K562 (cell line): ENCODE measurements around the gene PLG. TPM values are rescaled to one million over a fixed set of nuclear protein-coding genes. Genes with fewer than 3 reads are reported as not detected.

ENCODE experiments used
- ATAC-seq: fragments of 200-7000 bp; cut with Tn5 transposase; 3 replicates; pipeline ENCODE4 v1.9.1; 2020; ENCODE audit warnings: moderate library complexity
- BruUV-seq: library from RNA; stranded (reverse); fragments of 400-500 nt; replicated peaks from 2 replicates; lab custom pipeline; 2021; lab: Mats Ljungman, UMichigan
- CTCF ChIA-PET: fragments of 300-600 bp; formaldehyde crosslinking; extraction: SDS; loops from one replicate; lab custom pipeline; 2021; ENCODE audit warnings: low intra/inter-chr PET ratio; lab: Yijun Ruan, JAX
- POLR2A ChIA-PET: fragments of 300-600, 350-650 bp; sonication (Branson Sonifier 250); formaldehyde crosslinking; extraction: SDS; loops from one replicate; lab custom pipeline; 2021; ENCODE audit warnings: antibody characterized with exemption, inconsistent platforms; lab: Yijun Ruan, JAX
- DNase-seq, 4 experiments: peaks; one replicate each; pipeline versions ENCODE4 v3.0.0 to v3.0.0-alpha.2; 2011 to 2018; ENCODE audit warnings: low spot score in 3 of 4, mixed read lengths in 3 of 4; ENCODE audit errors: extremely low read depth in 1 of 4
- FAIRE-seq: peaks from 2 replicates; lab custom pipeline; 2011; peaks lifted over from hg19 to GRCh38; lab: Jason Lieb, UNC
- H2AFZ ChIP-seq: 2 replicates; pipeline ENCODE4 v1.6.0; 2011; ENCODE audit warnings: low read depth, low read length, control low read depth, inconsistent platforms
- H3K27ac ChIP-seq: fragments of 200-600 bp; 3 replicates; pipeline ENCODE4 v1.8.0; 2011; ENCODE audit warnings: low read depth, mild to moderate bottlenecking, control low read depth, inconsistent platforms, low read length, moderate library complexity, mixed read lengths; ENCODE audit errors: extremely low read depth
- H3K27me3 ChIP-seq, 2 experiments: fragments of 300-600 bp in 1 of 2; 2 replicates in 1 of 2; 3 replicates in 1 of 2; pipeline versions ENCODE4 v1.6.0 to v1.8.0; 2011; ENCODE audit warnings: inconsistent platforms in 2 of 2, low read length in 2 of 2, mild to moderate bottlenecking in 1 of 2, mixed read lengths in 1 of 2, moderate library complexity in 1 of 2; ENCODE audit not compliant: control insufficient read depth in 2 of 2, insufficient read depth in 2 of 2
- H3K36me3 ChIP-seq: fragments of 300-600 bp; 3 replicates; pipeline ENCODE4 v1.8.0; 2011; ENCODE audit warnings: mild to moderate bottlenecking, low read length, inconsistent platforms; ENCODE audit not compliant: control insufficient read depth, insufficient read depth
- H3K4me1 ChIP-seq, 2 experiments: fragments of 200-600 bp in 1 of 2; replicated peaks in 1 of 2; 2 replicates in 1 of 2; 3 replicates in 1 of 2; pipeline versions ENCODE4 v1.5.1 to v1.8.0; 2011; ENCODE audit warnings: inconsistent platforms in 2 of 2, low read length in 2 of 2, mild to moderate bottlenecking in 1 of 2, mixed read lengths in 1 of 2, moderate library complexity in 1 of 2; ENCODE audit not compliant: control insufficient read depth in 2 of 2, insufficient read depth in 2 of 2
- H3K4me2 ChIP-seq: 2 replicates; pipeline ENCODE4 v1.6.1; 2011; ENCODE audit warnings: low read length, control low read depth, inconsistent platforms, mixed read lengths; ENCODE audit not compliant: insufficient read depth
- H3K4me3 ChIP-seq: fragments of 200-600 bp; sonication (generic), shearing (Covaris generic); 2 replicates; pipeline ENCODE4 v1.5.1; 2016; ENCODE audit warnings: control low read depth, inconsistent platforms
- H3K79me2 ChIP-seq: fragments of 200-600 bp; 3 replicates; pipeline ENCODE4 v1.8.0; 2011; ENCODE audit warnings: low read length, inconsistent platforms; ENCODE audit not compliant: control insufficient read depth, insufficient read depth
- H3K9ac ChIP-seq, 2 experiments: 2 replicates each; pipeline versions ENCODE4 v1.6.0 to v1.6.1; 2011; ENCODE audit warnings: low read depth in 2 of 2, low read length in 2 of 2, control low read depth in 1 of 2, inconsistent platforms in 1 of 2, mild to moderate bottlenecking in 1 of 2, mixed read lengths in 1 of 2; ENCODE audit not compliant: insufficient read depth in 1 of 2
- H3K9me1 ChIP-seq: one replicate; pipeline ENCODE4 v1.6.0; 2011; ENCODE audit warnings: inconsistent platforms, mild to moderate bottlenecking, low read length, moderate library complexity; ENCODE audit not compliant: control insufficient read depth, insufficient read depth
- H3K9me3 ChIP-seq: replicated peaks from 2 replicates; pipeline ENCODE4 v1.5.1; 2011; ENCODE audit warnings: low read depth, low read length, inconsistent platforms; ENCODE audit not compliant: control insufficient read depth, insufficient read depth
- H4K20me1 ChIP-seq: replicated peaks from 2 replicates; pipeline ENCODE4 v1.6.1; 2011; ENCODE audit warnings: low read length, inconsistent platforms, mixed read lengths; ENCODE audit not compliant: control insufficient read depth, insufficient read depth
- CC2D1A ChIP-seq: fragments of 450-650 bp; IDR thresholded peaks from 2 replicates; pipeline ENCODE4 v1.6.1; 2017; ENCODE audit warnings: mild to moderate bottlenecking
- NCOR1 ChIP-seq: fragments of 450-650 bp; IDR thresholded peaks from 2 replicates; pipeline ENCODE4 v1.6.1; 2016; ENCODE audit warnings: mild to moderate bottlenecking, moderate library complexity
- PHF20 ChIP-seq: fragments of 450-650 bp; IDR thresholded peaks from 2 replicates; pipeline ENCODE4 v1.6.1; 2018; ENCODE audit not compliant: partially characterized antibody
- SMC3 ChIP-seq: conservative IDR thresholded peaks from 2 replicates; pipeline ENCODE4 v1.6.1; 2011; ENCODE audit warnings: low read depth, low read length, improper control_type of control experiment; ENCODE audit not compliant: insufficient read depth
- ZNF41 ChIP-seq: fragments of 250-450 bp; sonication (Bioruptor Pico); conservative IDR thresholded peaks from 2 replicates; pipeline ENCODE4 v1.4.0; 2020; ENCODE audit warnings: mild to moderate bottlenecking
- WGBS: fragments of 100-300 bp; shearing (Covaris generic); methylation state at CpG from one replicate; pipeline ENCODE4 v1.1.6; 2016; ENCODE audit warnings: low coverage, mixed read lengths; ENCODE audit not compliant: insufficient coverage; ENCODE audit errors: missing lambda C conversion rate; 5-methylcytosine and 5-hydroxymethylcytosine counted together
- in situ Hi-C: fragments of 300-500 bp; cut with MboI; formaldehyde crosslinking; loops from 4 replicates; pipeline ENCODE4 v1.15.0; 2018; ENCODE audit warnings: inconsistent platforms, mixed read lengths
- intact Hi-C: fragments of 100-400 bp; cut with micrococcal nuclease; formaldehyde crosslinking; loops from 2 replicates; pipeline ENCODE4 v1.14.2; 2022
- polyA plus RNA-seq, 8 experiments: library from polyadenylated mRNA; depleted of rRNA in 4 of 8; stranded (reverse) in 5 of 8; unstranded in 3 of 8; fragments of >200 nt; fragmentation: Nextera tagmentation in 2 of 8; fragmentation: Illumina TruSeq in 1 of 8; extraction: Ambion mirVana in 2 of 8; extraction: Trizol in 1 of 8; gene quantifications; 2 replicates each; pipeline versions ENCODE4 v1.2.1 to v1.2.3, GENCODE V29; 2011 to 2014; ENCODE audit warnings: inconsistent platforms in 1 of 8, missing spikeins in 1 of 8
- total RNA-seq, 7 experiments: library from RNA; depleted of rRNA in 6 of 7; stranded (reverse); fragments of >200 nt in 6 of 7; fragmentation: Illumina TruSeq in 2 of 7; extraction: Trizol in 2 of 7; gene quantifications; 2 replicates each; pipeline versions ENCODE4 v1.2.1 to v1.2.3, GENCODE V29; 2011 to 2021; ENCODE audit warnings: low replicate concordance in 1 of 7
- TF ChIP-seq, protein P1 (sequence below): conservative IDR thresholded peaks from 2 replicates; pipeline ENCODE4 v1.6.1; 2011; ENCODE audit warnings: low read depth, mild to moderate bottlenecking, low read length; ENCODE audit not compliant: control insufficient read depth
- TF ChIP-seq, protein P2 (sequence below): IDR thresholded peaks from 2 replicates; pipeline ENCODE4 v1.6.1; 2012; ENCODE audit warnings: low read depth, low read length, improper control_type of control experiment, borderline replicate concordance
- TF ChIP-seq, protein P3 (sequence below), 3 experiments: IDR thresholded peaks in 2 of 3; conservative IDR thresholded peaks in 1 of 3; 2 replicates each; pipeline ENCODE4 v1.5.1; 2011 to 2012; ENCODE audit warnings: low read length in 3 of 3, mild to moderate bottlenecking in 3 of 3, control low read depth in 2 of 3, improper control_type of control experiment in 1 of 3, inconsistent platforms in 1 of 3, low read depth in 1 of 3, mixed read lengths in 1 of 3, moderate library complexity in 1 of 3; ENCODE audit not compliant: insufficient read depth in 2 of 3
- TF ChIP-seq, protein P4 (sequence below): fragments of 450-650 bp; formaldehyde crosslinking; IDR thresholded peaks from 2 replicates; pipeline ENCODE4 v1.4.0; 2020; ENCODE audit warnings: mild to moderate bottlenecking, moderate library complexity
- TF ChIP-seq, protein P5 (sequence below): fragments of 250-450 bp; sonication (Bioruptor Pico); IDR thresholded peaks from 2 replicates; pipeline ENCODE4 v1.8.0; 2022; ENCODE audit warnings: moderate library complexity, mild to moderate bottlenecking, inconsistent platforms
- TF ChIP-seq, protein P6 (sequence below): fragments of 250-450 bp; sonication (Bioruptor Pico); IDR thresholded peaks from 2 replicates; pipeline ENCODE4 v1.6.1; 2021; ENCODE audit warnings: mild to moderate bottlenecking

Gene PLG
- total and polyA plus RNA-seq, 9 of the 15 experiments (the other 6 are each of a cell fraction or from before 2014, with no cell fraction given) = 0.64 TPM; not detected in 8

DNA sequence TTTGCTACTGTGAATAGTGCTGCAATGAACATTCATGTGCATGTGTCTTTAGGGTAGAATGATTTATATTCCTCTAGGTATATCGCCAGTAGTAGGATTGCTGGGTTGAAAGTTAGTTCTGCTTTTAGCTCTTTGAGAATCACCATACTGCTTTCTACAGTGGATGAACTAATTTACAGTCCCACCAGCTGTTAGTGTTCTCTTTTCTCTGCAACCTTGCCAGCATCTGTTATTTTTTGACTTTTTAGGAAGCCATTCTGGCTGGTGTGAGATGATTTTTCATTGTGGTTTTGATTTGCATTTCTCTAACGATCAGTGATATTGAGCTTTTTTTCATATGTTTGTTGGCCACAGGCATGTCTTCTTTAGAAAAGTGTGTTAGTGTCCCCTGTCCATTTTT, 40.0 kb downstream of the PLG start (continued):
- TF ChIP-seq, protein P1, sequence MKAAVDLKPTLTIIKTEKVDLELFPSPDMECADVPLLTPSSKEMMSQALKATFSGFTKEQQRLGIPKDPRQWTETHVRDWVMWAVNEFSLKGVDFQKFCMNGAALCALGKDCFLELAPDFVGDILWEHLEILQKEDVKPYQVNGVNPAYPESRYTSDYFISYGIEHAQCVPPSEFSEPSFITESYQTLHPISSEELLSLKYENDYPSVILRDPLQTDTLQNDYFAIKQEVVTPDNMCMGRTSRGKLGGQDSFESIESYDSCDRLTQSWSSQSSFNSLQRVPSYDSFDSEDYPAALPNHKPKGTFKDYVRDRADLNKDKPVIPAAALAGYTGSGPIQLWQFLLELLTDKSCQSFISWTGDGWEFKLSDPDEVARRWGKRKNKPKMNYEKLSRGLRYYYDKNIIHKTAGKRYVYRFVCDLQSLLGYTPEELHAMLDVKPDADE = no peak
- TF ChIP-seq SMC3 (no peak), NCOR1 (no peak)

DNA sequence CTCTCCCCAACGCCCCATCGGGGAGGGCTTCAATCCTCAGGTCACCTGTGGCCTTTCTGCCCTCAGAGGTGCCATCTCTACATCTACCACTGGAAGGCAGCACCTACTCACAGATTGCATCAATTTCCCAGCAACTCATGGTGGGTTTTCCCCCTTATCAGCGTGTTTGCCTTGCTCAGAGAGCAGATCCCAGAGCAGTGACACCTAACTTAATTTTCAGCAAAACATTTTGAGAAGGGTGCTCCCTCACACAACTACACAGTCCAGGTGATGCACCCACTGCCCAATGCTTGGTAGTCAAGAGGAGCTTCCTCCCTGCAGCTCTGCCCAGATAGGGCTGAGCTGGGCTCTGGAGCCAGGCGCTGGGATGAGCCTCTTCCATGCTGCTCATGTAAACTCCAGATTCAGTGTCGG, 48.2 kb downstream of the PLG start:
- DNase-seq = peak; percentile 41 to 65 (median 45)
- H3K9me1 ChIP-seq = no peaks in the 10 kb centered on the region
- FAIRE-seq = peak; percentile 80
- in situ Hi-C loops = no loop called here
- 0 out of 2 replicates have a peak overlapping the region, but pooled peaks have one; percentile 17 for H2AFZ ChIP-seq
- POLR2A ChIA-PET = interaction anchor here (0.9 to 1.6 kb wide), 2 partner anchors 232 to 281 kb away, joined by 3 read pairs; no protein-coding TSS in a partner anchor
- H3K36me3 ChIP-seq = no peaks in the 10 kb centered on the region
- intact Hi-C loops = loop anchor here (1.0 to 5.0 kb wide), 3 partner anchors 242 to 623 kb away; no protein-coding TSS in a partner anchor
- no peak overlapping the region for H3K4me3 ChIP-seq
- 15% methylated on average over 5 of the region's 5 CpGs for WGBS
- H4K20me1 ChIP-seq = no peaks in the 10 kb centered on the region
- H3K9me3 ChIP-seq = no peaks in the 10 kb centered on the region; the same call in 1 of the 2 replicates
- ATAC-seq = peak; percentile 91
- no peaks in the 10 kb centered on the region; a peak in 1 of 5 replicates for H3K4me1 ChIP-seq
- no peak overlapping the region for H3K9ac ChIP-seq
- no peaks in the 10 kb centered on the region for H3K27me3 ChIP-seq
- no peaks in the 10 kb centered on the region for H3K79me2 ChIP-seq
- no peak overlapping the region for H3K27ac ChIP-seq
- no TSS peak for BruUV-seq
- CTCF ChIA-PET = interaction anchor here (0.7 to 1.0 kb wide), 2 partner anchors 347 to 624 kb away, joined by 3 read pairs; no protein-coding TSS in a partner anchor
- no peak overlapping the region for H3K4me2 ChIP-seq
- TF ChIP-seq CC2D1A (peak; percentile 70; the same call in 1 of the 2 replicates), PHF20 (no peak), ZNF41 (CRISPR knock-in tag) (no peak)
- TF ChIP-seq, protein P2, sequence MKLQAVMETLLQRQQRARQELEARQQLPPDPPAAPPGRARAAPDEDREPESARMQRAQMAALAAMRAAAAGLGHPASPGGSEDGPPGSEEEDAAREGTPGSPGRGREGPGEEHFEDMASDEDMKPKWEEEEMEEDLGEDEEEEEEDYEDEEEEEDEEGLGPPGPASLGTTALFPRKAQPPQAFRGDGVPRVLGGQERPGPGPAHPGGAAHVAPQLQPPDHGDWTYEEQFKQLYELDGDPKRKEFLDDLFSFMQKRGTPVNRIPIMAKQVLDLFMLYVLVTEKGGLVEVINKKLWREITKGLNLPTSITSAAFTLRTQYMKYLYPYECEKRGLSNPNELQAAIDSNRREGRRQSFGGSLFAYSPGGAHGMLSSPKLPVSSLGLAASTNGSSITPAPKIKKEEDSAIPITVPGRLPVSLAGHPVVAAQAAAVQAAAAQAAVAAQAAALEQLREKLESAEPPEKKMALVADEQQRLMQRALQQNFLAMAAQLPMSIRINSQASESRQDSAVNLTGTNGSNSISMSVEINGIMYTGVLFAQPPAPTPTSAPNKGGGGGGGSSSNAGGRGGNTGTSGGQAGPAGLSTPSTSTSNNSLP = no peak
- TF ChIP-seq, protein P3, sequence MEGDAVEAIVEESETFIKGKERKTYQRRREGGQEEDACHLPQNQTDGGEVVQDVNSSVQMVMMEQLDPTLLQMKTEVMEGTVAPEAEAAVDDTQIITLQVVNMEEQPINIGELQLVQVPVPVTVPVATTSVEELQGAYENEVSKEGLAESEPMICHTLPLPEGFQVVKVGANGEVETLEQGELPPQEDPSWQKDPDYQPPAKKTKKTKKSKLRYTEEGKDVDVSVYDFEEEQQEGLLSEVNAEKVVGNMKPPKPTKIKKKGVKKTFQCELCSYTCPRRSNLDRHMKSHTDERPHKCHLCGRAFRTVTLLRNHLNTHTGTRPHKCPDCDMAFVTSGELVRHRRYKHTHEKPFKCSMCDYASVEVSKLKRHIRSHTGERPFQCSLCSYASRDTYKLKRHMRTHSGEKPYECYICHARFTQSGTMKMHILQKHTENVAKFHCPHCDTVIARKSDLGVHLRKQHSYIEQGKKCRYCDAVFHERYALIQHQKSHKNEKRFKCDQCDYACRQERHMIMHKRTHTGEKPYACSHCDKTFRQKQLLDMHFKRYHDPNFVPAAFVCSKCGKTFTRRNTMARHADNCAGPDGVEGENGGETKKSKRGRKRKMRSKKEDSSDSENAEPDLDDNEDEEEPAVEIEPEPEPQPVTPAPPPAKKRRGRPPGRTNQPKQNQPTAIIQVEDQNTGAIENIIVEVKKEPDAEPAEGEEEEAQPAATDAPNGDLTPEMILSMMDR (IDR thresholded peaks at IDR 0.05 in 2 of 3, conservative IDR thresholded peaks at IDR 0.05 in 1 of 3; ENCODE audit: insufficient read depth in 2 of 3, low read depth in 1 of 3, low read length in 3 of 3) = peak; percentile 73 to 92 (median 80)
- TF ChIP-seq, protein P4, sequence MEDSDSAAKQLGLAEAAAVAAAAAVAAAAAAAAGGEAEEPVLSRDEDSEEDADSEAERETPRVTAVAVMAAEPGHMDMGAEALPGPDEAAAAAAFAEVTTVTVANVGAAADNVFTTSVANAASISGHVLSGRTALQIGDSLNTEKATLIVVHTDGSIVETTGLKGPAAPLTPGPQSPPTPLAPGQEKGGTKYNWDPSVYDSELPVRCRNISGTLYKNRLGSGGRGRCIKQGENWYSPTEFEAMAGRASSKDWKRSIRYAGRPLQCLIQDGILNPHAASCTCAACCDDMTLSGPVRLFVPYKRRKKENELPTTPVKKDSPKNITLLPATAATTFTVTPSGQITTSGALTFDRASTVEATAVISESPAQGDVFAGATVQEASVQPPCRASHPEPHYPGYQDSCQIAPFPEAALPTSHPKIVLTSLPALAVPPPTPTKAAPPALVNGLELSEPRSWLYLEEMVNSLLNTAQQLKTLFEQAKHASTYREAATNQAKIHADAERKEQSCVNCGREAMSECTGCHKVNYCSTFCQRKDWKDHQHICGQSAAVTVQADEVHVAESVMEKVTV (CRISPR knock-in tag) = peak; percentile 42; the same call in 1 of the 2 replicates
- TF ChIP-seq, protein P5, sequence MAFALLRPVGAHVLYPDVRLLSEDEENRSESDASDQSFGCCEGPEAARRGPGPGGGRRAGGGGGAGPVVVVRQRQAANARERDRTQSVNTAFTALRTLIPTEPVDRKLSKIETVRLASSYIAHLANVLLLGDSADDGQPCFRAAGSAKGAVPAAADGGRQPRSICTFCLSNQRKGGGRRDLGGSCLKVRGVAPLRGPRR = no peak
- TF ChIP-seq, protein P6, sequence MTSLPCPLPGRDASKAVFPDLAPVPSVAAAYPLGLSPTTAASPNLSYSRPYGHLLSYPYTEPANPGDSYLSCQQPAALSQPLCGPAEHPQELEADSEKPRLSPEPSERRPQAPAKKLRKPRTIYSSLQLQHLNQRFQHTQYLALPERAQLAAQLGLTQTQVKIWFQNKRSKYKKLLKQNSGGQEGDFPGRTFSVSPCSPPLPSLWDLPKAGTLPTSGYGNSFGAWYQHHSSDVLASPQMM = no peak
